ENCODE results near the gene TBXA2R.

TBXA2R gene

DNA sequence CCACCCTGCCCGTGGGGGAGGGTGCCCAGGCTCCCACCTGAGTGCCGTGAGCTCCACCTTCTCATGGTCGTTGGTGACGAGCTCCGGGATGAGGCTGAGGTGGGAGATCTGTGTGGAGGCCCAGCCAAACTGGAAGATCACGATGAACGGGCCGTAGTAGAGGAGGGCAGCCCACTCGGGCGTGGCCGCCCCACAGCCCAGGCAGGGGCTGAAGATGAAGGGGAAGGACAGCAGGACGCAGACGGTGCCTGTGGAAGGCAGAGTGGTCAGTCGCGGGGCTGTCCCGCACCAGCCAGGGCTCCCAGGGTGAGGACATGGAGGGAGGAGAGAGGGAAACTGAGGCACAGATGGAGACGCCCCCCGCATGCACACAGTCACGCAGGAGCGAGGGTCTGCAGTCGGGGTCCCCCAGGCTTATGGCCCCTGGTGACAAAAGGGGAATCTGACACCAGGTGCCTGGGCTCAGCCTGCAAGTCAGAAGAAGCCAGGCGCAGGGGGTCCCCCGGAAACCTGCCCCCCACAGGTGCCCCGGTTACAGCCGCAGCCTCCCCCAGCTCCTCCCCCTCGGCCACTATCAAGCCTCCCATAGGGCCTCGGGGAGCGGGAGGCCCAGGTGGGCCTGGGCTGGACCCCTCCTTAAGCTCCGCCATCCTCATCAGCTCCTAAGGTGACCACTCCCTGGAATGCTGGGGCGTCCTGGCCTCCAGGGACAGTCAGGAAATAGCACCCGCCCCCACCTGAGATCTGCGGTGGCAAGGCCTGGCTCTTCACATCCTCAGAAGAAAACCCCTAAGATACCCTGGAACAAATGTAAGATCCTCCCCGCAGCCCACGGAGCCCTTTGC is 55.5 kb downstream of the TBXA2R start:
- no peak for DNase-seq

- DNase-seq, result no peak
Measured at GRCh38 chr19:3549816-3550215, 56.9 kb downstream of the TBXA2R start.

DNA sequence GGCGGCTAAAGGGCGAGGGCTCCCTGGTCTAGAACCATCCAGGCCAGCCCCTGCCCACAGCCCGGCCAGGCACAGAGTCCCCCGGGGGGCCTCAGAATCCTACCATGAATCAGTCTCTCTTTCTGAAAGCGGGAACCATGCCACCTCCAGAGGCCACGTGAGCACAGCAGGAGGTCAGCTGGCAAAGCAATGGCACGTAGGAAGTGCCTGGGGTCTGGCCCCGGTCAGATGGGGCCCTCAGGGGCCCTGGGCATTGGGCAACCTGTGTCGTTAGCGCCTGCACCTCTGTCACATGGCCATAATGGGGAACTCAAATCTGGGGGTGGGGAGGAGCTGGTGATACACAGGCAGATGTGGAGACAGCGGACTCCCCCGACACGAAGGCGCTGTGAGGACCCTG is 58.1 kb downstream of the TBXA2R start:
- DNase-seq, result no peak

DNA sequence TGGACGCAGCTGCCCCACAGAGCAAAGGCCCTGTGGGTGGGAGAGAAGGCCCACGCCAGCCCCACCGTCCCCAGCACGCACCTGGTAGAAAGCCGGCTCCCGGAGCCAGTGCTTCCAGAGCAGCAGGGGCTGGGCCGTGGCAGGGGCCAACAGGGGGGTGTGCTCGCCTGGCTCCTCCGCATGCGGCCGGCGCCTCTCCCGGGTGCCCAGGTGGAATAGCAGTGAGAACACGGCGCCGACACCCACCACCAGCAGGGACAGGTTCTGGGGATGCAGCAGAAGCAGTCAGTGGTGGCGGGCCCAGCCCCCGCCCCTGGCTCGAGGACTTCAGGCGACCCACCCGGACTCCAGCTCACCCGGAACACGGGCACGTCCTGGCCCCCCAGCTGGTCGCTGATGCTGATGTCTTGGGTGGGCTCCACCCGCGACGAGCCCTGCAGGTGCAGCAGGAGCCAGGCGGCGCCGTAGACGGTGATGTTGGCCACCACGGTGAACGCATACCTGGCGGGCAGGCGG is 58.9 kb downstream of the TBXA2R start:
- DNase-seq, result no peak

- no peak for DNase-seq
Measured at GRCh38 chr19:3547301-3547731, 59.4 kb downstream of the TBXA2R start.

DNA sequence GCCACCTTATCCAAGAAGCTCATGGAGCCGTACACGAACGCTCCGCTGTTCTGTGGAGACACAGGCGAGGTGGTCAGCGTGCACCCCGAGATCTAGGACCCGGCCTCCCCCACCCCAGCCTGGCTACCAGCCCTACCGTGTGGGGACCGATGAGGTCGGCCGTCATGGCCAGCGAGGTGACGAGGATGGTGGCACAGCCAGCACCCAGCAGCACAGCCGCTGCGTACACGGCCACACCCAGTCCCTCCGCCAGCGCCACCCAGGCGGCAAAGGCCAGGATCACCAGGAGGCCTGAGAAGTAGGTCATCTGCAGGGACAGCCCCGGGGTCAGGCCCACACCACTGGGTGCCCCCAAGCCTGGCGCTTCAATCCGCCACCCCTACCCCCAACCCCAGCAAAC is 60.6 kb downstream of the TBXA2R start:
- no peak for DNase-seq

DNA sequence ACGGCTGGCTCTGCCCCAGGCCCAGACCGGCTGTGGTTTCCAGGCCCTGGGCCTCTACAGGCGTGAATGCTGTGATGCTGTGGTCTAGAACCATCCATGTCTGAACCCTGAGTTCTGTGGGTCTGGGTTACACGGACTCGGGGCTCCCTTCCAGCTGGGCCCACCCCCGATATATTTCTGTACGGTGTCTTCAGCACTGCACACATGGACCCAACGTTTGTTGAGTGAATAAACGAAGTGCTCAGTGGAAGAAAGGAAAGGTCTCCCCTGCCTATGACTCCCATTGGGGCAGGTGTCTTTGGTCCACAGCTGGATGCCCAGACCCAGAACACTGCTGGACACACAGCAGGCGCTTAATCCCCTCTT is 61.0 kb downstream of the TBXA2R start:
- DNase-seq, result no peak

GRCh38 chr19:3544742-3545668 is 61.7 kb downstream of the TBXA2R start:
- no peak for DNase-seq

Data from HCEC 1CT (cell line).